Osteoblast (primary cell): ENCODE results near the gene UBE2N. TPM values are rescaled to one million over a fixed set of nuclear protein-coding genes. Genes with fewer than 3 reads are reported as not detected.
A peak's percentile ranks its signal among the peaks of the same experiment; 100 is the strongest.

Experiments
- DNase-seq: peaks from one replicate; pipeline ENCODE4 v3.0.0; 2011; ENCODE audit warnings: low spot score, mixed read lengths; ENCODE audit not compliant: insufficient read length; ENCODE audit errors: missing footprints
- H2AFZ ChIP-seq: 2 replicates; pipeline ENCODE4 v1.6.0; 2011; ENCODE audit warnings: mild to moderate bottlenecking, low read length
- H3K27ac ChIP-seq: 2 replicates; pipeline ENCODE4 v1.5.1; 2011; ENCODE audit warnings: mild to moderate bottlenecking, low read depth, low read length, moderate library complexity
- H3K27me3 ChIP-seq: 2 replicates; pipeline ENCODE4 v1.6.0; 2012; ENCODE audit warnings: mild to moderate bottlenecking, control low read depth, inconsistent platforms, low read length, moderate library complexity; ENCODE audit not compliant: insufficient read depth
- H3K36me3 ChIP-seq: 2 replicates; pipeline ENCODE4 v1.5.1; 2011; ENCODE audit warnings: mild to moderate bottlenecking, low read length, control low read depth, moderate library complexity; ENCODE audit not compliant: insufficient read depth
- H3K4me1 ChIP-seq: 2 replicates; pipeline ENCODE4 v1.5.1; 2011; ENCODE audit warnings: mild to moderate bottlenecking, low read length, control low read depth, moderate library complexity; ENCODE audit not compliant: insufficient read depth
- H3K4me2 ChIP-seq: 2 replicates; pipeline ENCODE4 v1.6.0; 2011; ENCODE audit warnings: mild to moderate bottlenecking, low read length; ENCODE audit not compliant: insufficient read depth
- H3K4me3 ChIP-seq: fragments of 200-600 bp; sonication (generic); 3 replicates; pipeline ENCODE4 v1.5.1; 2012; ENCODE audit warnings: mild to moderate bottlenecking, low read length, inconsistent platforms; ENCODE audit not compliant: insufficient read depth
- H3K79me2 ChIP-seq: 2 replicates; pipeline ENCODE4 v1.6.0; 2012; ENCODE audit warnings: mild to moderate bottlenecking, low read length, control low read depth, inconsistent platforms; ENCODE audit not compliant: insufficient read depth
- H3K9me3 ChIP-seq: 2 replicates; pipeline ENCODE4 v1.5.1; 2011; ENCODE audit warnings: low read depth, low read length, control low read depth
- H4K20me1 ChIP-seq: 2 replicates; pipeline ENCODE4 v1.6.0; 2012; ENCODE audit warnings: mild to moderate bottlenecking, low read length, control low read depth; ENCODE audit not compliant: insufficient read depth
- CTCF ChIP-seq: IDR thresholded peaks from 2 replicates; pipeline ENCODE4 v1.5.1; 2011; ENCODE audit warnings: mild to moderate bottlenecking, low read depth, low read length, moderate library complexity; ENCODE audit errors: extremely low read depth
- total RNA-seq: library from RNA; depleted of rRNA; stranded (reverse); fragments of >200 nt; gene quantifications from 2 replicates; pipeline ENCODE4 v1.2.3, GENCODE V29; 2012

Gene UBE2N
- total RNA-seq, 1 donor, result 44.2 TPM

GRCh38 chr12:93430280-93430679 is 11.5 kb downstream of the UBE2N start:
- Histone ChIP-seq H3K9me3 (no peaks in the 10 kb centered on the region), H4K20me1 (peaks cover 45% of the 10 kb centered on the region), H3K36me3 (no peaks in the 10 kb centered on the region), H3K4me1 (peaks cover 23% of the 10 kb centered on the region), H3K4me3 (no peak overlapping the region), H3K27me3 (no peaks in the 10 kb centered on the region), H2AFZ (no peak overlapping the region), H3K4me2 (no peak overlapping the region), H3K79me2 (peaks cover 98% of the 10 kb centered on the region), H3K27ac (no peak overlapping the region)
- TF ChIP-seq CTCF, result no peak
- DNase-seq, result no peak

GRCh38 chr12:93429852-93430251 is 11.9 kb downstream of the UBE2N start:
- Histone ChIP-seq H3K27me3 (no peaks in the 10 kb centered on the region), H2AFZ (no peak overlapping the region), H3K79me2 (peaks cover 98% of the 10 kb centered on the region), H3K4me3 (no peak overlapping the region), H4K20me1 (peaks cover 45% of the 10 kb centered on the region), H3K4me2 (no peak overlapping the region), H3K9me3 (no peaks in the 10 kb centered on the region), H3K4me1 (peaks cover 19% of the 10 kb centered on the region), H3K36me3 (no peaks in the 10 kb centered on the region), H3K27ac (no peak overlapping the region)
- no peak for TF ChIP-seq CTCF
- DNase-seq, result no peak

GRCh38 chr12:93429448-93429847 is 12.3 kb downstream of the UBE2N start:
- H3K9me3 ChIP-seq, result no peaks in the 10 kb centered on the region
- no peak for TF ChIP-seq CTCF
- H3K36me3 ChIP-seq, result no peaks in the 10 kb centered on the region
- H3K4me2 ChIP-seq, result no peak overlapping the region
- H3K27me3 ChIP-seq, result no peaks in the 10 kb centered on the region
- peaks cover 98% of the 10 kb centered on the region for H3K79me2 ChIP-seq
- no peak overlapping the region for H3K4me3 ChIP-seq
- H3K27ac ChIP-seq, result no peak overlapping the region
- H4K20me1 ChIP-seq, result peaks cover 45% of the 10 kb centered on the region
- H2AFZ ChIP-seq, result no peak overlapping the region
- peaks cover 16% of the 10 kb centered on the region for H3K4me1 ChIP-seq
- no peak for DNase-seq

GRCh38 chr12:93427779-93428564 is 13.8 kb downstream of the UBE2N start:
- peak overlapping the region; percentile 38 for H3K4me2 ChIP-seq
- peak overlapping the region; percentile 4 for H3K27ac ChIP-seq
- no peak for DNase-seq
- TF ChIP-seq CTCF, result no peak
- no peaks in the 10 kb centered on the region for H3K27me3 ChIP-seq
- no peak overlapping the region for H3K4me3 ChIP-seq
- H2AFZ ChIP-seq, result no peak overlapping the region
- no peaks in the 10 kb centered on the region for H3K36me3 ChIP-seq
- peaks cover 11% of the 10 kb centered on the region for H3K4me1 ChIP-seq
- H3K9me3 ChIP-seq, result no peaks in the 10 kb centered on the region
- H4K20me1 ChIP-seq, result peaks cover 41% of the 10 kb centered on the region
- peaks cover 98% of the 10 kb centered on the region for H3K79me2 ChIP-seq
